K562 (cell line): ENCODE measurements around the gene CFAP20. TPM values are rescaled to one million over a fixed set of nuclear protein-coding genes. Genes with fewer than 3 reads are reported as not detected.
A peak's percentile ranks its signal among the peaks of the same experiment; 100 is the strongest.

Experiments used
- ADNP ChIP-seq: fragments of 200-800 bp; sonication (Bioruptor generic); IDR thresholded peaks from 2 replicates; pipeline ENCODE4 v1.6.1; 2016; ENCODE audit warnings: missing genetic modification characterization, missing compliant biosample characterization
- BRD4 ChIP-seq: fragments of 200-600 bp; sonication (generic); IDR thresholded peaks from 2 replicates; pipeline ENCODE4 v1.6.1; 2017; ENCODE audit warnings: inconsistent platforms
- BRF1 ChIP-seq: IDR thresholded peaks from 3 replicates; pipeline ENCODE4 v1.6.1; 2011; ENCODE audit warnings: borderline replicate concordance, mild to moderate bottlenecking; ENCODE audit not compliant: insufficient read length; ENCODE audit errors: extremely low read depth
- CHD2 ChIP-seq: IDR thresholded peaks from 2 replicates; pipeline ENCODE4 v1.6.1; 2011; ENCODE audit warnings: low read depth, low read length
- GATAD2A ChIP-seq: fragments of 450-650 bp; IDR thresholded peaks from 2 replicates; pipeline ENCODE4 v1.6.1; 2017
- GTF2B ChIP-seq: IDR thresholded peaks from 2 replicates; pipeline ENCODE4 v1.6.1; 2011; ENCODE audit not compliant: insufficient read length; ENCODE audit errors: extremely low read depth
- ID3 ChIP-seq, 2 experiments: fragments of 250-450 bp in 1 of 2; fragments of 450-650 bp in 1 of 2; sonication (Bioruptor Pico) in 1 of 2; IDR thresholded peaks; 2 replicates each; pipeline versions ENCODE4 v1.6.1 to v1.8.0; 2016 to 2021; ENCODE audit warnings: mild to moderate bottlenecking in 2 of 2, moderate library complexity in 2 of 2, missing compliant biosample characterization in 1 of 2, missing genetic modification characterization in 1 of 2
- ILK ChIP-seq: fragments of 450-650 bp; IDR thresholded peaks from 2 replicates; pipeline ENCODE4 v1.6.1; 2016; ENCODE audit warnings: missing genetic modification characterization, low read depth, mild to moderate bottlenecking, missing compliant biosample characterization, moderate library complexity, borderline replicate concordance
- MITF ChIP-seq: IDR thresholded peaks from 2 replicates; pipeline ENCODE4 v1.6.1; 2014; ENCODE audit warnings: antibody characterized with exemption
- NFIX ChIP-seq: fragments of 250-450 bp; sonication (Bioruptor Pico); IDR thresholded peaks from 2 replicates; pipeline ENCODE4 v1.4.0; 2020; ENCODE audit warnings: low read depth, mild to moderate bottlenecking, moderate library complexity
- OTX1 ChIP-seq: fragments of 450-650 bp; formaldehyde crosslinking; IDR thresholded peaks from 2 replicates; pipeline ENCODE4 v1.4.0; 2022; ENCODE audit warnings: mild to moderate bottlenecking
- RFX7 ChIP-seq: fragments of 250-450 bp; sonication (Bioruptor Pico); IDR thresholded peaks from 2 replicates; pipeline ENCODE4 v1.5.1; 2021; ENCODE audit warnings: mild to moderate bottlenecking
- RNF219 ChIP-seq: fragments of 250-450 bp; sonication (Bioruptor Pico); IDR thresholded peaks from 2 replicates; pipeline ENCODE4 v1.5.0; 2022; ENCODE audit warnings: mild to moderate bottlenecking
- SPI1 ChIP-seq: IDR thresholded peaks from 2 replicates; pipeline ENCODE4 v1.6.1; 2011; ENCODE audit warnings: low read depth, low read length, control low read depth, borderline replicate concordance
- SRSF3 ChIP-seq: fragments of 200-400 bp; formaldehyde crosslinking; IDR thresholded peaks from 2 replicates; pipeline ENCODE4 v1.6.1; 2016; ENCODE audit warnings: mild to moderate bottlenecking, low read length, moderate library complexity; ENCODE audit not compliant: insufficient read depth
- TEAD2 ChIP-seq: fragments of 450-650 bp; IDR thresholded peaks from 2 replicates; pipeline ENCODE4 v1.6.1; 2016; ENCODE audit warnings: missing genetic modification characterization, control low read depth, missing compliant biosample characterization
- ZBTB34 ChIP-seq: fragments of 250-450 bp; sonication (Bioruptor Pico); IDR thresholded peaks from 2 replicates; pipeline ENCODE4 v1.8.0; 2021; ENCODE audit warnings: mild to moderate bottlenecking, moderate library complexity
- ZNF354B ChIP-seq: fragments of 250-450 bp; sonication (Bioruptor Pico); IDR thresholded peaks from 2 replicates; pipeline ENCODE4 v1.4.0; 2020
- ZNF395 ChIP-seq: fragments of 200-800 bp; sonication (Bioruptor generic); IDR thresholded peaks from 2 replicates; pipeline ENCODE4 v1.6.1; 2017; ENCODE audit warnings: missing genetic modification characterization, missing compliant biosample characterization
- polyA plus RNA-seq, 8 experiments: library from polyadenylated mRNA; depleted of rRNA in 4 of 8; stranded (reverse) in 5 of 8; unstranded in 3 of 8; fragments of >200 nt; fragmentation: Nextera tagmentation in 2 of 8; fragmentation: Illumina TruSeq in 1 of 8; extraction: Ambion mirVana in 2 of 8; extraction: Trizol in 1 of 8; gene quantifications; 2 replicates each; pipeline versions ENCODE4 v1.2.1 to v1.2.3, GENCODE V29; 2011 to 2014; ENCODE audit warnings: inconsistent platforms in 1 of 8, missing spikeins in 1 of 8
- total RNA-seq, 7 experiments: library from RNA; depleted of rRNA in 6 of 7; stranded (reverse); fragments of >200 nt in 6 of 7; fragmentation: Illumina TruSeq in 2 of 7; extraction: Trizol in 2 of 7; gene quantifications; 2 replicates each; pipeline versions ENCODE4 v1.2.1 to v1.2.3, GENCODE V29; 2011 to 2021; ENCODE audit warnings: low replicate concordance in 1 of 7

Gene CFAP20
- total and polyA plus RNA-seq, 9 of the 15 experiments (the other 6 are each of a cell fraction or from before 2014, with no cell fraction given), result 20.5 to 90.5 (median 75.3) TPM

GRCh38 chr16:58129097-58129936, at the start of gene CFAP20 (continued):
- TF ChIP-seq ADNP (tag), result no peak
- peak; percentile 87 for TF ChIP-seq MITF
- no peak for TF ChIP-seq OTX1 (CRISPR knock-in tag)
- no peak for TF ChIP-seq RNF219 (CRISPR knock-in tag)
- TF ChIP-seq NFIX (CRISPR knock-in tag), result no peak
- no peak for TF ChIP-seq ZBTB34 (CRISPR knock-in tag)
- no peak for TF ChIP-seq TEAD2 (tag)
- no peak for TF ChIP-seq SRSF3
- TF ChIP-seq SPI1, result peak; percentile 95
- TF ChIP-seq ZNF354B (CRISPR knock-in tag), result no peak
- TF ChIP-seq ZNF395 (CRISPR knock-in tag), result peak; percentile 90; the same call in 1 of the 2 replicates
- no peak for TF ChIP-seq BRF1
- TF ChIP-seq GATAD2A, result peak; percentile 85; the same call in 1 of the 2 replicates
- peak; percentile 92 for TF ChIP-seq CHD2
- TF ChIP-seq GTF2B, result no peak
- TF ChIP-seq RFX7 (CRISPR knock-in tag), result no peak
- no peak for TF ChIP-seq ILK (tag)
- TF ChIP-seq ID3 (CRISPR knock-in tag; IDR thresholded peaks at IDR 0.05), result no peak
- 0 out of 2 replicates have a peak, but pooled peaks have one; percentile 73 for TF ChIP-seq ID3 (tag; IDR thresholded peaks at IDR 0.05)
- 0 out of 2 replicates have a peak, but pooled peaks have one; percentile 27 for TF ChIP-seq BRD4
